Fibroblast of villous mesenchyme (primary cell): Measurements from ENCODE around the gene GAGE10. TPM values are rescaled to one million over a fixed set of nuclear protein-coding genes. Genes with fewer than 3 reads are reported as not detected.
"Not testable (repeated sequence)": the region's sequence is repeated elsewhere in the genome, so short reads cannot be mapped to it uniquely, and the experiment has no call there.

Experiments used
- DNase-seq: peaks from one replicate; pipeline ENCODE4 v3.0.0-alpha.2; 2010; ENCODE audit warnings: low read depth
- H3K4me3 ChIP-seq: 2 replicates; pipeline ENCODE4 v1.5.1; 2011; ENCODE audit warnings: low read depth, mild to moderate bottlenecking, low read length
- total RNA-seq: library from RNA; depleted of rRNA; stranded (reverse); fragments of >200 nt; gene quantifications from 2 replicates; pipeline ENCODE4 v1.2.3, GENCODE V29; 2012
- TF ChIP-seq, protein P1 (sequence below): IDR thresholded peaks from 2 replicates; pipeline ENCODE4 v1.5.1; 2012; ENCODE audit warnings: low read depth, mild to moderate bottlenecking, low read length; ENCODE audit not compliant: insufficient read depth

GAGE10 gene
- total RNA-seq, 1 donor: not detected

GRCh38 chrX:49308604-49309269 is 5.3 kb downstream of the GAGE10 start:
- TF ChIP-seq, protein P1, sequence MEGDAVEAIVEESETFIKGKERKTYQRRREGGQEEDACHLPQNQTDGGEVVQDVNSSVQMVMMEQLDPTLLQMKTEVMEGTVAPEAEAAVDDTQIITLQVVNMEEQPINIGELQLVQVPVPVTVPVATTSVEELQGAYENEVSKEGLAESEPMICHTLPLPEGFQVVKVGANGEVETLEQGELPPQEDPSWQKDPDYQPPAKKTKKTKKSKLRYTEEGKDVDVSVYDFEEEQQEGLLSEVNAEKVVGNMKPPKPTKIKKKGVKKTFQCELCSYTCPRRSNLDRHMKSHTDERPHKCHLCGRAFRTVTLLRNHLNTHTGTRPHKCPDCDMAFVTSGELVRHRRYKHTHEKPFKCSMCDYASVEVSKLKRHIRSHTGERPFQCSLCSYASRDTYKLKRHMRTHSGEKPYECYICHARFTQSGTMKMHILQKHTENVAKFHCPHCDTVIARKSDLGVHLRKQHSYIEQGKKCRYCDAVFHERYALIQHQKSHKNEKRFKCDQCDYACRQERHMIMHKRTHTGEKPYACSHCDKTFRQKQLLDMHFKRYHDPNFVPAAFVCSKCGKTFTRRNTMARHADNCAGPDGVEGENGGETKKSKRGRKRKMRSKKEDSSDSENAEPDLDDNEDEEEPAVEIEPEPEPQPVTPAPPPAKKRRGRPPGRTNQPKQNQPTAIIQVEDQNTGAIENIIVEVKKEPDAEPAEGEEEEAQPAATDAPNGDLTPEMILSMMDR: no peak
- DNase-seq: peak; percentile 39
- peak overlapping the region; percentile 42 for H3K4me3 ChIP-seq

DNA sequence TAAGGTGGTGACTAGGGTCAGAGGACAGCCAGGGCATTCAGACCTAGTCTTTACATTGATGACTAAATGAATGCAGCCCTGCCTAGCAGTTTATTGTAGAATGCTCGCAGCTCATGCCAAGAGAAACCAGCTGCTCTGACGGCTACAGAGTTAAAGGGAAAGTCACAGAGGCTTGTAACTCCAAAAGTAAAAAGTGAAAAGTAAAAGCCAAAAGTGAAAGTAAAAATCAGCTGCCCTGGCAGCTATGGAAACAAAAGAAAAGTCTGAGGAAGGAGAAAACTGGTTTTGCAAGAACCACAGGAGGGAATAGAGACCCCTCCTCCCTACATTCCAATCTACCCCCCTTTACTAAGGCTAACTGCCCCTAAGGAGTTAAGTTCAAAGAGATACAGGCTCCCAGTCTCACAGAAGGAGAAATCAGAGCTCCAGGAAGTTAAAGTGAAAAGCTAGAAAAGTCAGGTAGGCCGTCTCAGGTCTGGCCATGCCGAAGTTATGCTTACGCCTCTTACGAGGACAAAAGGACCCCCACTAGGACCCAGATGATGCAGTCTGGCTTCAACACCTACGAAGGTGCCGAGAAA is 6.0 kb downstream of the GAGE10 start:
- peak overlapping the region; percentile 42 for H3K4me3 ChIP-seq
- TF ChIP-seq, protein P1: no peak
- DNase-seq: peak; percentile 34

- no peak overlapping the region for H3K4me3 ChIP-seq
- DNase-seq: no peak
- TF ChIP-seq, protein P1: no peak
These were observed 6.9 kb downstream of the GAGE10 start for GRCh38 chrX:49310371-49310770.

- TF ChIP-seq, protein P1: no peak
- H3K4me3 ChIP-seq: no peak overlapping the region
- no peak for DNase-seq
These were observed 8.7 kb downstream of the GAGE10 start for GRCh38 chrX:49312176-49312575.

DNA sequence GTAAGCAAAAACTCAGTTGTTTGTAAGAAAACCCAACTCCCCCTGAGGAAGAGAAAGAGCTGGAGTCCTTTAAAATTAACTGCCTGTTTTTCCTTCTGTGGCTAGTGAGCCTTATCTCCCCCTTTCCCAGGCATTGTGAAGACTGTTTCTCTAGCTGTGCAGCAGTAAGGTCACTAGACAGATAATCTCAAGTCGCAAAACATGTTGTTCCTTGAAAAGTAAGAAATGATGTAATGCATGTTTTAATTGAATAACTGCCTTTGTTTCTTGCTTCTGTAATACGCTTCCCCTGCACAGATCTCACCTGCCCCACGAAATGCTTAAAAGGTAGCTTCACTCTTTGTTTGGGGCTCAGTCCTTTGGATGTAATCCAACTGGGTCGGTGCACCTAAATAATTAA is 12.6 kb downstream of the GAGE10 start:
- no peak overlapping the region for H3K4me3 ChIP-seq
- TF ChIP-seq, protein P1: no peak
- DNase-seq: no peak

- not testable (repeated sequence) for DNase-seq, H3K4me3 ChIP-seq
These were observed 18.3 kb downstream of the GAGE10 start, which contains the start of gene GAGE12J for GRCh38 chrX:49321737-49322136. Gene GAGE12J (plus strand): TSS chrX:49322037. CDS start chrX:49323194, 1,157 bp downstream.

DNA sequence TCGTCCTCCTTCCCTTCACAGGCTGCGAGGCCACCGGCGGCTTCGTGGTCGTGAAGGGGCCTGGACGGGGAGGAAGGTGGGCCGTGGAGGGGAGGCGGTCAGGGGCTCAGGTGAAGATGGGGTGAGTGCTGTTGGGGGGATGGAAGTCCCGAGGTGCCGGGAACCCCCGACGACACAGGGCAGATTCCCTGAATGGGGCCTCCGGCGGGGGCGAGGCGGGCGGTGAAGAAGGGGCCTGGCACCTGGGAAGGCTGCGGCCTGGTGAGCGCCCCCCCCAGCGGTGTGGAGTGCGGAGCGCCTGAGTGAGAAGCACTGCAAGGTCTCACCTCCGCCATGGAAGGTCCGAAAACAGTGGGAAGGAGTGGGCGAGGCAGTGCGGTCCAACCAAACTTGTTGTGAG is 18.8 kb downstream of the GAGE10 start:
- H3K4me3 ChIP-seq, DNase-seq: not testable (repeated sequence)

DNA sequence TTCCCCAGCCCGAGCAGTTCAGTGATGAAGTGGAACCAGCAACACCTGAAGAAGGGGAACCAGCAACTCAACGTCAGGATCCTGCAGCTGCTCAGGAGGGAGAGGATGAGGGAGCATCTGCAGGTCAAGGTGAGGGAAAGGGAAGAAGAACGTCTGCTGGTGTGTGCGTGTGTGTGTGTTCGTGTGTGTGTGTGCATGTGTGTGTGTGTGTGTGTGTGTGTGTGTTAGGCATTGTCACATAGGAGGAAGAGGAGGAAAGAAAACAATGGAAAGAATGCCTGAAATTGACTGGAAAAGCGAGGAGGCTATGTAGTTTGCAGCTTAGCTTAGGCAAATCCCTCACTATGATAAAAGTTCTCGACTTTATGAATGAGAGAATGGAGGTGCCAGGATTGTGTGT is 20.3 kb downstream of the GAGE10 start:
- not testable (repeated sequence) for H3K4me3 ChIP-seq, DNase-seq

DNA sequence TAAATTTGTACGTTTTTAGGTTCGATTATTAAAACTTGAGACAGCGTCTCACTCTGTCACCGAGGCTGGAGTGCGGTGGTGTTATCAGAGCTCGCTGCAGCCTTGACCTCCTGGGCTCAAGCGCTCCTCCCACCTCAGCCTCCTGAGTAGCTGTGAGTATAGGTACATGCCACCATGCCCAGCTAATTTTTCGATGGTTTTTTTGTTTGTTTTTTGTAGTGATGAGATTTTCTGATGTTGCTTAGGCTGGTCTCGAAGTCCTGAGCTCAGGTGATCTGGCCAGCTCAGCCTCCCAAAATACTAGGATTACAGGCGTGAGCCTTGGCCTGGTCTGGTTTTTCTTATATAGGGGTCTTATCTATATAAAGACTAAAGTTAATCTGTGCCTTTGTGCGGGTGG is 27.0 kb downstream of the GAGE10 start:
- not testable (repeated sequence) for DNase-seq, H3K4me3 ChIP-seq

- not testable (repeated sequence) for H3K4me3 ChIP-seq, DNase-seq
These were observed 27.8 kb downstream of the GAGE10 start, which contains the start of gene GAGE13 for GRCh38 chrX:49331282-49331681. Gene GAGE13 (plus strand): TSS chrX:49331582. CDS start chrX:49332738, 1,156 bp downstream.

DNA sequence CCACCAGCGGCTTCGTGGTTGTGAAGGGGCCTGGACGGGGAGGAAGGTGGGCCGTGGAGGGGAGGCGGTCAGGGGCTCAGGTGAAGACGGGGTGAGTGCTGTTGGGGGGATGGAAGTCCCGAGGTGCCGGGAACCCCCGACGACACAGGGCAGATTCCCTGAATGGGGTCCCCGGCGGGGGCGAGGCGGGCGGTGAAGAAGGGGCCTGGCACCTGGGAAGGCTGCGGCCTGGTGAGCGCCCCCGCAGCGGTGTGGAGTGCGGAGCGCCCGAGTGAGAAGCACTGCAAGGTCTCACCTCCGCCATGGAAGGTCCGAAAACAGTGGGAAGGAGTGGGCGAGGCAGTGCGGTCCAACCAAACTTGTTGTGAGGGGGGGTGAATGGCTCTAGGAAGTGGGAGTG is 28.4 kb downstream of the GAGE10 start:
- DNase-seq, H3K4me3 ChIP-seq: not testable (repeated sequence)

- not testable (repeated sequence) for H3K4me3 ChIP-seq, DNase-seq
These were observed 38.0 kb downstream of the GAGE10 start for GRCh38 chrX:49341449-49341848.

DNA sequence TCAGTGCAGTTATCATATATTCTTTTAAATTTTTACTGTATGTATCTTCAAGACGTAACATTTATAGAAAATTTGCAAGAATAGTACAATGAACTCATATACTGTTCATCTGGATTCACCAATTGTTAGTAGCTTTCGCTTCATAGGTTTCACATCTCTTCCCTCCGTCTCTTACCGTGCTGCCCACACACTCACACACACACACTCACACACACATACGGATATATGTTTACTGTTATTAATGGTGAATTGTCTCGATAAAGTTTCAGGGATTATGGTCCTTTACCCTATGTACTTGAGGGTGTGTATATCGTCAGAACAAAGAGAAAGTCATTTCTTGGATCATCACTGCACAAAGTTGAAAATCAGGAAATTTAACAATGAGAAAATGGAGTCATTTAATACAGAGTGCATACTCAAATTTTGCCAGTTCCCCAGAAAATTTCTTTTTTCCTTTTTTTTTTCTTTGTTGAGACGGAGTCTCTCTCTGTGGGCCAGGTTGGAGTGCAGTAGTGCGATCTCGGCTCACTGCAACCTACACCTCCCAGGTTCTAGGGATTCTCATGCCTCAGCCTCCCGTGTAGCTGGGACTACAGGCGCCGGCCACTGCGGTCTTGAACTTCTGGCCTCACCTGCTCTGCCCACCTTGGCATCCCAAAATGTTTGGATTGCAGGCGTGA is 41.2 kb downstream of the GAGE10 start:
- not testable (repeated sequence) for H3K4me3 ChIP-seq, DNase-seq
